GM19043 (cell line): ENCODE data around the gene SDCBP2.

Source experiments
- ATAC-seq: cut with Tn5 transposase; IDR thresholded peaks from one replicate; pipeline ENCODE4 v1.9.1; 2021; ENCODE audit warnings: low read depth; ENCODE audit not compliant: unreplicated experiment

Gene SDCBP2

DNA sequence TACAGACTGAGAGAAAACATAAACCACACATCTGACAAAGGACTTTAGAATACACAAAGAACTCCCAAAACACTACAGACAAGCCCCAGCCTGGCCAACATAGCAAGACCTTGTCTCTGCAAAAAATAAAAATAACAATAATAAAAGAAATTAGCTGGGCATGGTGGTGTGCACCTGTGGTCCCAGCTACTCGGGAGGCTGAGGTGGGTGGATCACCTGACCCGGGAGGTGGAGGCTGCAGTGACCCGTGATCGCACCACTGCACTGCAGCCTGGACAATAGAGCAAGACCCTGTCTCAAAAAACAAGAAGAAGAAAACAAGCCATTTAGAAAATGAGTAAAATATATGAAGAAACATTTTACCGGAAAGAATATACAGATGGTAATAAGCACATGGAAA lies 13.1 kb downstream of the SDCBP2 start:
- no peak for ATAC-seq

- ATAC-seq: no peak
Measured at GRCh38 chr20:1313236-1313964, 15.5 kb downstream of the SDCBP2 start.

GRCh38 chr20:1312904-1313235 lies 16.1 kb downstream of the SDCBP2 start:
- no peak for ATAC-seq

DNA sequence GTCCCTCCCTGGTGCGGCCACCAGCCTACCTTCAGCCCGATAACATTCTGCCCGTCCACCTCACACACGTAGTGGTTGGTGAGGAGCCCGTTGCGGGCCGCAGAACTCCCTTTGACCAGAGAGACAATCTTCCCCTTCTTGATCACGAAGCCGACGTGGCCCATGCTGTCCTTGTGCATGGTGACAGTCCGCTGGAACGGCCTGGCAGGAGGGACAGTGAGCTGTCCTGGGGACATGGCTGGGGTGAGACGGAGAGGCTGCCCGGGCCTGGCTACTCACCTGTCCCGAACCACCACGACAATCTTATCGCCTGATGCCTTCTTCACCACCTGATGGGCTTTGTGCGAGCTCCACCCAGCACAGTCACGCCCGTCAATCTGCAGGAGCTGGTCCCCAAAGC lies 16.6 kb downstream of the SDCBP2 start:
- no peak for ATAC-seq

- no peak for ATAC-seq
Measured at GRCh38 chr20:1310506-1311190, 18.3 kb downstream of the SDCBP2 start.

DNA sequence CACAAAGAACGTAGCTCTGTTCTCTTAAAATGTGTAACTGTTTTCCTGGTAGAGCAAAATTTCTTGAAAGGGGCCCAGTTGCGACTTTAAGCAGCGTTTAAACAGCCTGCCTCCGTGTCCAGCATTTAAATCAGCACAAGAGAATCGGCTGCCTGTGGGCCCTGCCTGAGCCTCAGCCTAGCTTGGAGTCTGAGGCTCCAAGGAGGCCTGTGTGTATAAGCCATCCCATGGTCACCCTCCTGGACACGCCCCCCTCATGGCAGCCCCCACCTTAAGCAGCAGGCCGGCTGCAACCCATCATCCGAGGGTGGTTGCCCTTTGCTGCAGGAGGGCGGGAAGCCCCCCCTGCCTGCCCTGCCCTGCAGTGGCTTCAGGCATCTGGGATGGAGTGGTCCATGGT lies 18.9 kb downstream of the SDCBP2 start:
- ATAC-seq: no peak

DNA sequence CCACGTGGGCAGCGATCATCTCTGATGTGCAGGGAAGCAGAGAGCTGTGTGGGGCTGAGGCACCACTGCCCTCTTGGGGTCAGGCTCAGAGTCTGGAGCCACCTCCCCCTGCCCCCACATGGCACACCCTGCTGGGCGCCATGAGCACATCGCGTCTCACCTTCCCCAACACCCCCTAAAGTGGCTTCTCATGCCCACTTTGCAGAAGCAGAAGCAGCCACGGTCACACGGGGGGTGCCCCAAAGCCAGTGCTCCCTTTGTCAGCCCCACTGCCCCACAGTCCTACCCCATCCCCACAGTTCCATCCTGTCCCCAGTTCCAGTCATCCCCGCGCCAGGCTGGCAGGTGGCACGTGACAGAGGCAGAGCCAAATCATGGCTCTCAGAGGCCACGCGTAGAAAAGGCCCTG lies 19.5 kb downstream of the SDCBP2 start:
- no peak for ATAC-seq

DNA sequence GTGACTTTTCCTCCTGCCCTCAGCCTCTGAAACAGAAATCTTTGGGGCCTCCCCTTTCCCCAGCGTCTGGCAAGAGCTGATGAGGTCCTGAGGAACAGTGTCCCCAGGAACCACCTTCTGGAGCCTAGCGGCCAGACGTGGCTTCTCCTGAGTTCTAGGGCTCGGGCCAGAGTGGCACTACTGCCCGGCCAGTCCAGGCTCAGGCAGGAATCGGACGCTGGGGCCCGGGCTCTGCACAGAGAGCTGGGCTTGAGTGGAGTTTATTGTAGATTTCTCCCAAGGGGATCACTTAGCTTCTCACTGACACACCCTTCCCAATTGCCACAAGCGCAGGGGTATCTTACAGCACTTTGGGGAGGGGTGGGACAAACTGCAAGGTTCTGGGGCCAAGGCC lies 20.2 kb downstream of the SDCBP2 start:
- ATAC-seq: no peak

DNA sequence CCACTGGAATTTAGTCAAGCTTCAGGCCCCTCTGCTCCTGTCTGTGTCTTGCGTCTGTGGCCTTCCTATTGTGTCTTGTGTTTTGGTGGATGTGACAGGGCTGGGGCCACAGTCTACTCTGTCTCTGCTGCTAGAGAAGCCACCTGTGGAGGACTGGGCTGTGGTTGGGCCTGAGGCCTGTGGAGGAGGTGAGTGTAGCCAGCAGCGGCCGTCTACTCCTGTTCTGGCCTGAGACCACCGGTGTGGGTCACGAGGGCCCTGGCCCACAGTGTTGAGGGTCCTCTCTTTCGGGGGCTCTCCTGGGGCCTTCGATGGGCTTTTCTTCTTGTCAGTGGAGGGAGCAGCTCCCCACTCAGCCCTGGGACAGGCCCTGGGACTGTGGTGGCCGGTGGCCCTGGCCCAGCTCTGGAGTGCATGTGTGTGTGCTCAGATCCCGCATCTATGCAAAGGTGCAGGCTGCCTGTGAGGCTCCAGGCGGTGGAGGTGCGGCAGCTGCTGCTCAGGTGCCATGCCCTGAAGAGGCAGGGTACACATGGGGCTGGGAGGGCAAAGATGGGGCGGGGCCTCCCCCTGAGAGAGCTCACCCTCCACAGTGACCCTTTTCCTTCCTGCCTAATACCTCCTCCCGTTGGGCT lies 20.8 kb downstream of the SDCBP2 start:
- no peak for ATAC-seq

GRCh38 chr20:1307571-1307971 lies 21.4 kb downstream of the SDCBP2 start:
- ATAC-seq: no peak

- ATAC-seq: no peak
Measured at GRCh38 chr20:1307171-1307570, 21.8 kb downstream of the SDCBP2 start.

- no peak for ATAC-seq
Measured at GRCh38 chr20:1306316-1307135, 22.4 kb downstream of the SDCBP2 start.

- ATAC-seq: no peak
Measured at GRCh38 chr20:1305712-1306111, 23.2 kb downstream of the SDCBP2 start.

DNA sequence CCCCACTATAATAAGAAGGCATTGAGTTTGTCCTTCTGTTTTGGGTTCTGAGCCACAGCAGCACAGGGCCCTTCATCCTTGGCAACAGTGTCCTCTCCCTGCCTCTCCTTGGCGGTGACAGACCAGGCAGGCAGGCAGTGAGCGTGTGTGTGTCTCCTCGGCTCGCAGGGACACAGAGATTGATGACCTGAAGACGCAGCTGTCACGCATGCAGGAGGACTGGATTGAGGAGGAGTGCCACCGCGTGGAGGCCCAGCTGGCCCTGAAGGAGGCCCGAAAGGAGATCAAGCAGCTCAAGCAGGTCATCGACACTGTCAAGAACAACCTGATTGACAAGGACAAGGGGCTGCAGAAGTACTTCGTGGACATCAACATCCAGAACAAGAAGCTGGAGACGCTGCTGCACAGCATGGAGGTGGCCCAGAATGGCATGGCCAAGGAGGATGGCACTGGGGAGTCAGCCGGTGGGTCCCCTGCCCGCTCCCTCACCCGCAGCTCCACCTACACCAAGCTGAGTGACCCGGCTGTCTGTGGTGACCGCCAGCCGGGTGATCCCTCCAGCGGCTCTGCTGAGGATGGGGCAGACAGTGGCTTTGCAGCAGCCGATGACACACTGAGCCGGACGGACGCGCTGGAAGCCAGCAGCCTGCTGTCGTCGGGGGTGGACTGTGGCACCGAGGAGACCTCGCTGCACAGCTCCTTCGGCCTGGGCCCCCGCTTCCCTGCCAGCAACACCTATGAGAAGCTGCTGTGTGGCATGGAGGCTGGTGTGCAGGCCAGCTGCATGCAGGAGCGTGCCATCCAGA lies 24.0 kb downstream of the SDCBP2 start:
- ATAC-seq: no peak

DNA sequence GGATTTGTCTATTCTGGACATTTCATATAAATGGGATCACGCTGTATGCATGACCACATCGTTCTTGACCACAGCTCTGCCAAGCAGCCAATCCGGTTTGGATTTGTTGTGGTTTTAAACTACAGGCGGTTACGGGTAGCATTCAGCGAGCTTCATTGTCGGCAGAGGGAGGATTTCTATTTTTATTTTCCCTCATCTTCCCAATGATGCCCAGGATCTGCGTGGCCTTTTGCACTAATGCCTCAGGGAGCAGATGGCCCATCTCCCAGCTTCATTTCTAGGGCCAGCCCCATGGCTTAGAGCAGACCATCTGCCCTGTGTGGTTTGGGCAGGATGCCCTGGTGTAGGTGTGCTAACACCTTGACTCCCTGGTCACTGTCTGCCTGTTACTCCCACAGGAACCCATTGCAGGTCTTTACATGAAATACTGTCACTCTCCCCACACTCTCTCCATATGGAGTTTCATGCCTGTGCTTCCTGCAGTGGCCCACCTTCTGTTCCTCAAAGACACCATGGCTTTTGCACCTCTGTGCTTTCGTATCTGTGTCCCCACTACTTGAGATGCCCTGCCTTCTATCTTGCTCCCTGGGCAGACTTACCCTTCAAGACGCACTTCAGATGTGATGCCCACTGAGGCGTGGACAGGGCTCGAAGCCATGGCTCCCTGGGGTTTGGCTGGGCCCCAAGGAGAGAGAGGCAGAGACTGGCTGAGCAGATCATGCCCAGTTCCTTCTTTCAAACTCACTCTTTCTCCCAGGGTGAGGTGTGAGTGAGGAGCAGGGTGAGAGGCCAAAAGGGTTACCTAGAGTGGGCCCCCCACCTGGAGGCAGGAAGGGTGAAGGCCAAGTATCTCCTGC lies 26.0 kb downstream of the SDCBP2 start:
- ATAC-seq: no peak

GRCh38 chr20:1301031-1301529 lies 27.9 kb downstream of the SDCBP2 start:
- ATAC-seq: no peak

GRCh38 chr20:1300083-1300840 lies 28.7 kb downstream of the SDCBP2 start:
- ATAC-seq: no peak

- ATAC-seq: no peak
Measured at GRCh38 chr20:1299522-1299921, 29.4 kb downstream of the SDCBP2 start.
